Femur (tissue), 1 donor: ENCODE data around the gene CTPS2.
A peak's percentile ranks its signal among the peaks of the same experiment; 100 is the strongest.
"Not testable (repeated sequence)": the region's sequence is repeated elsewhere in the genome, so short reads cannot be mapped to it uniquely, and the experiment has no call there.

Experiments
- DNase-seq: peaks from one replicate; pipeline ENCODE4 v3.0.0-alpha.2; 2017

The CTPS2 gene

GRCh38 chrX:16712548-16713155 is at the start of gene CTPS2:
Gene CTPS2, minus strand, starts transcription at chrX:16712669. Its CDS starts 9,767 bp downstream, at chrX:16702902.
- DNase-seq = peak; percentile 73

GRCh38 chrX:16761500-16761899 is 49.0 kb upstream of the CTPS2 start:
- not testable (repeated sequence) for DNase-seq

GRCh38 chrX:16756724-16757123 is 44.3 kb upstream of the CTPS2 start:
- no peak for DNase-seq

GRCh38 chrX:16754019-16754418 is 41.5 kb upstream of the CTPS2 start:
- no peak for DNase-seq

GRCh38 chrX:16750136-16750535 is 37.7 kb upstream of the CTPS2 start:
- no peak for DNase-seq

GRCh38 chrX:16748425-16748824 is 36.0 kb upstream of the CTPS2 start:
- DNase-seq = no peak

GRCh38 chrX:16745659-16746058 is 33.2 kb upstream of the CTPS2 start:
- no peak for DNase-seq

GRCh38 chrX:16745102-16745501 is 32.6 kb upstream of the CTPS2 start:
- no peak for DNase-seq

- no peak for DNase-seq
Observed at GRCh38 chrX:16743604-16744325, 31.3 kb upstream of the CTPS2 start.

- DNase-seq = no peak
Observed at GRCh38 chrX:16739574-16739973, 27.1 kb upstream of the CTPS2 start.

GRCh38 chrX:16737024-16737423 is 24.6 kb upstream of the CTPS2 start:
- DNase-seq = no peak

- DNase-seq = no peak
Observed at GRCh38 chrX:16733013-16733412, 20.5 kb upstream of the CTPS2 start.

- no peak for DNase-seq
Observed at GRCh38 chrX:16730450-16730849, 18.0 kb upstream of the CTPS2 start.

GRCh38 chrX:16727637-16728036 is 15.2 kb upstream of the CTPS2 start:
- no peak for DNase-seq

- not testable (repeated sequence) for DNase-seq
Observed at GRCh38 chrX:16726347-16726988, 14.0 kb upstream of the CTPS2 start.

GRCh38 chrX:16725072-16725471 is 12.6 kb upstream of the CTPS2 start:
- DNase-seq = no peak

- DNase-seq = no peak
Observed at GRCh38 chrX:16722481-16722880, 10.0 kb upstream of the CTPS2 start.

GRCh38 chrX:16719334-16720084 is 7.0 kb upstream of the CTPS2 start, which contains the start of gene SYAP1:
Gene SYAP1, plus strand, starts transcription at chrX:16719612. Its CDS starts 113 bp downstream, at chrX:16719725.
- peak; percentile 99 for DNase-seq

GRCh38 chrX:16718824-16719333 is 6.4 kb upstream of the CTPS2 start:
- no peak for DNase-seq

- DNase-seq = not testable (repeated sequence)
Observed at GRCh38 chrX:16716451-16716850, 4.0 kb upstream of the CTPS2 start.

- not testable (repeated sequence) for DNase-seq
Observed at GRCh38 chrX:16715638-16716037, 3.2 kb upstream of the CTPS2 start.

GRCh38 chrX:16714504-16714903 is 2.0 kb upstream of the CTPS2 start:
- DNase-seq = no peak
